Ureter (tissue), 1 donor: ENCODE measurements around the gene SRSF5. TPM values are rescaled to one million over a fixed set of nuclear protein-coding genes. Genes with fewer than 3 reads are reported as not detected.

ENCODE experiments used
- DNase-seq: peaks from one replicate; pipeline ENCODE4 v3.0.0-alpha.2; 2020; ENCODE audit warnings: low spot score
- total RNA-seq: library from RNA; stranded (reverse); gene quantifications from one replicate; pipeline ENCODE4 v1.2.4, GENCODE V29; 2023
- donor health status: DM: yes; HTN: yes; CAD: no.

Gene SRSF5
- total RNA-seq, 1 donor from 2014 or later: 377 TPM

- DNase-seq: no peak
Observed at GRCh38 chr14:69770559-69770958, 3.6 kb downstream of the SRSF5 start.

- no peak for DNase-seq
Observed at GRCh38 chr14:69771136-69771535, 4.2 kb downstream of the SRSF5 start.

- DNase-seq: no peak
Observed at GRCh38 chr14:69772082-69773017, 5.4 kb downstream of the SRSF5 start.

- no peak for DNase-seq
Observed at GRCh38 chr14:69773571-69774276, 6.8 kb downstream of the SRSF5 start.

GRCh38 chr14:69775012-69775411 is 8.1 kb downstream of the SRSF5 start:
- no peak for DNase-seq

- DNase-seq: no peak
Observed at GRCh38 chr14:69776875-69777453, 10.0 kb downstream of the SRSF5 start.

GRCh38 chr14:69779088-69779487 is 12.1 kb downstream of the SRSF5 start:
- DNase-seq: no peak

- DNase-seq: no peak
Observed at GRCh38 chr14:69780092-69780491, 13.2 kb downstream of the SRSF5 start.

GRCh38 chr14:69780952-69781351 is 14.0 kb downstream of the SRSF5 start:
- DNase-seq: no peak

GRCh38 chr14:69784942-69785341 is 18.0 kb downstream of the SRSF5 start:
- no peak for DNase-seq

- no peak for DNase-seq
Observed at GRCh38 chr14:69786603-69787002, 19.7 kb downstream of the SRSF5 start.

- DNase-seq: no peak
Observed at GRCh38 chr14:69789118-69789640, 22.2 kb downstream of the SRSF5 start.

GRCh38 chr14:69792887-69793421 is 26.0 kb downstream of the SRSF5 start:
- no peak for DNase-seq

GRCh38 chr14:69794791-69795190 is 27.8 kb downstream of the SRSF5 start:
- DNase-seq: no peak

GRCh38 chr14:69795691-69796090 is 28.7 kb downstream of the SRSF5 start:
- DNase-seq: no peak

GRCh38 chr14:69796797-69797500 is 30.0 kb downstream of the SRSF5 start, which contains the start of gene SLC10A1:
Gene SLC10A1, minus strand, starts transcription at chr14:69797241. Its CDS starts 86 bp downstream, at chr14:69797155.
- DNase-seq: no peak

GRCh38 chr14:69797573-69798338 is 30.8 kb downstream of the SRSF5 start:
- no peak for DNase-seq

GRCh38 chr14:69798339-69798735 is 31.4 kb downstream of the SRSF5 start:
- no peak for DNase-seq

- DNase-seq: no peak
Observed at GRCh38 chr14:69803753-69804152, 36.8 kb downstream of the SRSF5 start.

- no peak for DNase-seq
Observed at GRCh38 chr14:69804902-69805301, 38.0 kb downstream of the SRSF5 start.

- no peak for DNase-seq
Observed at GRCh38 chr14:69807192-69807591, 40.2 kb downstream of the SRSF5 start.
